GM18907 (cell line): ENCODE measurements around the gene EFNA3.

Experiments
- ATAC-seq: cut with Tn5 transposase; IDR thresholded peaks from one replicate; pipeline ENCODE4 v1.9.1; 2021; ENCODE audit warnings: mild to moderate bottlenecking, moderate library complexity; ENCODE audit not compliant: unreplicated experiment

EFNA3 gene

GRCh38 chr1:155083052-155083541 is 4.5 kb downstream of the EFNA3 start:
- no peak for ATAC-seq

- peak; percentile 5 for ATAC-seq
These were observed 5.5 kb downstream of the EFNA3 start for GRCh38 chr1:155083865-155084721.

DNA sequence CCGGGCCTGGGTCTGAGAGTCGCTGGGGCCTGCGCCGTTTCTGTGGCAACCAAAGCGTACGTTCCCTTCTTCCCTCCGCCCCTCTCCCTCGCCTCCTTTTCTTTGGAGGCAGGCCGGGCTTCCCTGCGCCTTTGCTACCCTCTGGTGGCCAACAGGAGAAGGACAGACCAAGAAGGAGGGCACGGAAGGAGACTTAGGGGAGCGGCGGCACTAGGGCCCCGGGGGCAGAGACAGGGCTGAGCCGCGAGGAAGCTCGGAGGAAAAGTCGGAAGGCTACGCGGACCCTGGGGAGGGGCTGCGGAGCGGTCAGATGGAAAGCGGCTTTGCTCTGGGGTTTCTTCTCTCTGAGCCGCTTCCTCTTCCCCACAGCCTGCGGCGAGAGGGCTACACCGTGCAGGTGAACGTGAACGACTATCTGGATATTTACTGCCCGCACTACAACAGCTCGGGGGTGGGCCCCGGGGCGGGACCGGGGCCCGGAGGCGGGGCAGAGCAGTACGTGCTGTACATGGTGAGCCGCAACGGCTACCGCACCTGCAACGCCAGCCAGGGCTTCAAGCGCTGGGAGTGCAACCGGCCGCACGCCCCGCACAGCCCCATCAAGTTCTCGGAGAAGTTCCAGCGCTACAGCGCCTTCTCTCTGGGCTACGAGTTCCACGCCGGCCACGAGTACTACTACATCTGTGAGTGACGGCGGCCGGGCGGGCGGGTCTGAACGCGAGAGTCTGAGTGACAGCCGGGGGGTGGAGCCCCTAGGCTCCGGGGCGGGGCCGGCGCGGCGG is 6.3 kb downstream of the EFNA3 start:
- ATAC-seq = peak; percentile 80

DNA sequence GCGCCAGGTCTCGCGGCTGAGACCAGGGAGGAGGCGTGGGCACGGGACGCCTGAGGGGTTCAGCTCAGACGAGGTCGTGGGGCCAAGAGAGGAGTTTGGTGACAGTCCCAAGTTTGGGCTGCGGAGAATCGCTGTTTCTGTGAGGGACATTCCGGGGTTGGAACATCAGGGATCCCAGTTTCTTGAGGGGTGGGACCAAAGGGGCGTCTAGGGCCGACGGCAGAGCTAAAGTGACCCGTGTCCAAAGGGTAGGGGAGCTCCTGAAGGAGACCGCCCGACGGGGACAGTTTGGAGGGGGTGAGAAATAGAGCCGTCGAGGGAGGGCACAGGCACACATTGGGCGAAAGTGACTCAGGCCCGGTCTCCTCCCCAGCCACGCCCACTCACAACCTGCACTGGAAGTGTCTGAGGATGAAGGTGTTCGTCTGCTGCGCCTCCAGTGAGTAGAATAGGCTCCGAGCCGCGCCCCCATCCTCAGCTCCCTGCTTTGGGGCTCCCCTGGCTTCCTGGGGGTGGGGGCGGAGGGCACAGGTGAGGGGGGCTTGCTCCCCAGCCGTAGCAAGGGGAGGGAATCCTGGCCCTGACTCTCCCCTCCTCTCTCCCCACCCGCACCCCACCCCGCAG is 7.0 kb downstream of the EFNA3 start:
- ATAC-seq = no peak

DNA sequence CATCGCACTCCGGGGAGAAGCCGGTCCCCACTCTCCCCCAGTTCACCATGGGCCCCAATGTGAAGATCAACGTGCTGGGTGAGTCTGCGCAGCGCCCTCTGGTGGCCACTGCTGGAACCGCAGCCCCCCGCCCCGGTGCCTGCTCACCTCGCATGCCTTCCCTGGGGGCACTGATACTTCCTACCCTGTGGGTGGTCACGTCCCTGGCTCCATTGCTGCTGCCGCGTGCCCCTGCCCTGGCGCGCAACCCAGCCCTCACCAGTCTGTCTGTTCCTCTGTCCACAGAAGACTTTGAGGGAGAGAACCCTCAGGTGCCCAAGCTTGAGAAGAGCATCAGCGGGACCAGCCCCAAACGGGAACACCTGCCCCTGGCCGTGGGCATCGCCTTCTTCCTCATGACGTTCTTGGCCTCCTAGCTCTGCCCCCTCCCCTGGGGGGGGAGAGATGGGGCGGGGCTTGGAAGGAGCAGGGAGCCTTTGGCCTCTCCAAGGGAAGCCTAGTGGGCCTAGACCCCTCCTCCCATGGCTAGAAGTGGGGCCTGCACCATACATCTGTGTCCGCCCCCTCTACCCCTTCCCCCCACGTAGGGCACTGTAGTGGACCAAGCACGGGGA is 7.6 kb downstream of the EFNA3 start:
- no peak for ATAC-seq

GRCh38 chr1:155086856-155087535 is 8.4 kb downstream of the EFNA3 start:
- ATAC-seq = no peak

GRCh38 chr1:155091071-155092051 is 12.7 kb downstream of the EFNA3 start:
- ATAC-seq = no peak

GRCh38 chr1:155092131-155092530 is 13.5 kb downstream of the EFNA3 start:
- ATAC-seq = no peak

DNA sequence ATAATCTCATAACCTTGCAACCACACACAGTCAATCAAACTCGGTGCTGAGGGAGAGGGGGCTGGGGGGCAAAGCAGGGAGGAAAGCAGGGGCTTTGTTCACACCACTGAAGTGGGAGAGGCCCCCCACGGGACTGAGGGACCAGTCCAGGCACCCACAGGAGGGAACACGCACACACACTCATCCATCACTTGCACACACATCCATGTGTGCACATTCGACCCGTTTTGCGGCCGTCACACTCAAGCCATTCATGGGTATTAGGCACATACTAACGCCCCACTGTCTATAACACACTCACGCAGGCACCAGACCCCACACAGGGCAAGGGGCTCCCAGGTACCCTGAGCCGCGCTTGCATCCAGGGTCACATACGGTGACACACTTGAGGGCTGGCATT is 14.0 kb downstream of the EFNA3 start:
- no peak for ATAC-seq

- ATAC-seq = no peak
These were observed 15.4 kb downstream of the EFNA3 start for GRCh38 chr1:155093911-155094621.

GRCh38 chr1:155094622-155094948 is 15.9 kb downstream of the EFNA3 start:
- no peak for ATAC-seq

- no peak for ATAC-seq
These were observed 20.7 kb downstream of the EFNA3 start for GRCh38 chr1:155099331-155099730.

- ATAC-seq = no peak
These were observed 24.7 kb downstream of the EFNA3 start for GRCh38 chr1:155103325-155103724.

DNA sequence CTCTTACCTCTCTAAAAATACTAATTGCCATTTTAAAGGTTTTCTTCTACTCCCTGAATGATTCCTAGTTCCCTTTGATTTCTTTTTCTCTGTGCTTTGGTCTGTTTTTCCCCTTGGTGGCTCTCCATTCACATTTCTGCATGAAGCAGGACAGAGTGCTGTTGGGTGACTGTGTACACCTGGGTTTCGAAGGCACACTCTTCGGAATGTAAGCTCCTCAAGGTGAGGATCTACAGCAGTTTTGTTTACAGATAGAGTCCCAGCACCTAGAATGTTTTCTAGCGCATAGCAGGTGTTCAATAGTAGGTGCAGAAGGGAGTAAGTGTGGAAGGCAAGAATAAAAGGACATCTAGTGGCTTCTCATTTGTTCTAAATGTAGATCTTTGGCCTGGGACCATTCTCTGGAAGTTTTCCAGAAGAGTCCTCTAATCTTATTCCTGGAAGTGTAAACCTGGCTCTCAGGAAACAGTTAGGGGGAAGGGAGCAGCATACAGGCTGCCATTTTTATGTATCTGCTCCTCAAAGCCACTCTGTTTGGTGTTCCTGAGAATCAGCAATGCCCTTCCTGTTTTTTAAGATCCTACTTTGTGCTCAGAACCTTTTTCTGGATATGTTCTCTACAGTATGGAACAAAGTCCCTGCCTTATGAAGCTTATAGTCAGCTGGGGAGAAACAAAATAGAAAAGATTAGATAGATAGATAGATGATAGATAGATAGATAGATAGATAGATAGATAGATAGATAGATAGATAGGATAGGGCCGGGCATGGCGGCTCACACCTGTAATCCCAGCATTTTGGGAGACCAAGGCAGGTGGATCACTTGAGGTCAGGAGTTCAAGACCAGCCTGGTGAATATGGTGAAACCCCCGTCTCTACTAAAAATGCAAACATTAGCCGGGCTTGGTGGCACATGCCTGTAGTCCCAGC is 26.2 kb downstream of the EFNA3 start:
- ATAC-seq = no peak

GRCh38 chr1:155105604-155106011 is 27.0 kb downstream of the EFNA3 start:
- no peak for ATAC-seq

DNA sequence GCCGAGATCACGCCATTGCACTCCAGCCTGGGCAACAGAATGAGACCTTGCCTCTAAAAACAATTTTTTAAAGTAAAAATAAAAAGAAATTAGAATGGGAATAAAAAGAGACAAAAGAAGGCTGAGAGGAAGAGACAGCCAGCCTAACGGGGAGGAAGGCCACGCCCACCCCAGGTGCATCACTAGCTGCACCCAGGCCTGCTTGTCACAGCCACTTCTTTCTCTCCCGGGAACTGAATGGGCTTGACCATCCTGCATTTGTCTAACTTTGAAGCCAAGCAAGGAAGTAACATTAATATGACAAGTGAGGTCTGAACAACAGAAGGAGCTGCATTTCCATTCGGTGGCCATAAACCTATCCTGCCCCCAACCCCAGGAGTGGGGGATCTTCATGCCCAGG is 28.2 kb downstream of the EFNA3 start:
- no peak for ATAC-seq

GRCh38 chr1:155107309-155108264 is 28.9 kb downstream of the EFNA3 start:
- ATAC-seq = no peak
